Measurements from ENCODE around the gene DHFR.

DHFR gene

GRCh38 chr5:80591352-80591751 is 63.4 kb downstream of the DHFR start:
- H4K20me1 ChIP-seq (ENCODE audit: control insufficient read depth, insufficient read depth, low read depth, low read length): no peaks in the 10 kb centered on the region
- H3K4me1 ChIP-seq (ENCODE audit: control insufficient read depth, low read length): no peaks in the 10 kb centered on the region
- no peaks in the 10 kb centered on the region for H3K9me2 ChIP-seq (replicated peaks; ENCODE audit: control insufficient read depth, low read length)
- H3K9me3 ChIP-seq (ENCODE audit: control insufficient read depth, insufficient read depth, low read length): no peaks in the 10 kb centered on the region
- H3K79me2 ChIP-seq (ENCODE audit: control insufficient read depth, low read length): no peaks in the 10 kb centered on the region
- TF ChIP-seq CTCF (IDR thresholded peaks at IDR 0.05; ENCODE audit: low read depth, low read length, poor library complexity, severe bottlenecking) (no peak), EZH2phosphoT487 (IDR thresholded peaks at IDR 0.05; ENCODE audit: borderline replicate concordance, low read length) (no peak)
- H3K4me3 ChIP-seq (ENCODE audit: low read length): no peak overlapping the region
- no peaks in the 10 kb centered on the region for H3K27me3 ChIP-seq (ENCODE audit: control insufficient read depth, low read length)
- H3F3A ChIP-seq (ENCODE audit: control insufficient read depth, insufficient read depth): no peaks in the 10 kb centered on the region
- H3K36me3 ChIP-seq (ENCODE audit: control insufficient read depth, low read length): no peaks in the 10 kb centered on the region
- no peak overlapping the region for H3K27ac ChIP-seq (ENCODE audit: low read depth, low read length)
- no peak overlapping the region for H3K4me2 ChIP-seq (ENCODE audit: low read length)

GRCh38 chr5:80590766-80591165 is 64.0 kb downstream of the DHFR start:
- no peak for TF ChIP-seq EZH2phosphoT487 (IDR thresholded peaks at IDR 0.05; ENCODE audit: borderline replicate concordance, low read length)
- TF ChIP-seq CTCF (IDR thresholded peaks at IDR 0.05; ENCODE audit: low read depth, low read length, poor library complexity, severe bottlenecking): no peak
- Histone ChIP-seq H3K36me3 (ENCODE audit: control insufficient read depth, low read length) (no peaks in the 10 kb centered on the region), H3K27me3 (ENCODE audit: control insufficient read depth, low read length) (no peaks in the 10 kb centered on the region), H3K9me2 (replicated peaks; ENCODE audit: control insufficient read depth, low read length) (no peaks in the 10 kb centered on the region), H3K27ac (ENCODE audit: low read depth, low read length) (no peak overlapping the region), H3K79me2 (ENCODE audit: control insufficient read depth, low read length) (no peaks in the 10 kb centered on the region), H3K4me1 (ENCODE audit: control insufficient read depth, low read length) (no peaks in the 10 kb centered on the region), H3K4me3 (ENCODE audit: low read length) (no peak overlapping the region), H3K9me3 (ENCODE audit: control insufficient read depth, insufficient read depth, low read length) (no peaks in the 10 kb centered on the region), H3K4me2 (ENCODE audit: low read length) (no peak overlapping the region), H3F3A (ENCODE audit: control insufficient read depth, insufficient read depth) (no peaks in the 10 kb centered on the region), H4K20me1 (ENCODE audit: control insufficient read depth, insufficient read depth, low read depth, low read length) (no peaks in the 10 kb centered on the region)

GRCh38 chr5:80588858-80589540 is 65.8 kb downstream of the DHFR start:
- Histone ChIP-seq H3K4me1 (ENCODE audit: control insufficient read depth, low read length) (no peaks in the 10 kb centered on the region), H3K27ac (ENCODE audit: low read depth, low read length) (no peak overlapping the region), H3K4me2 (ENCODE audit: low read length) (no peak overlapping the region), H3K79me2 (ENCODE audit: control insufficient read depth, low read length) (no peaks in the 10 kb centered on the region), H3K9me3 (ENCODE audit: control insufficient read depth, insufficient read depth, low read length) (no peaks in the 10 kb centered on the region), H3K9me2 (replicated peaks; ENCODE audit: control insufficient read depth, low read length) (no peaks in the 10 kb centered on the region), H3F3A (ENCODE audit: control insufficient read depth, insufficient read depth) (no peaks in the 10 kb centered on the region), H4K20me1 (ENCODE audit: control insufficient read depth, insufficient read depth, low read depth, low read length) (no peaks in the 10 kb centered on the region), H3K36me3 (ENCODE audit: control insufficient read depth, low read length) (no peaks in the 10 kb centered on the region), H3K4me3 (ENCODE audit: low read length) (no peak overlapping the region), H3K27me3 (ENCODE audit: control insufficient read depth, low read length) (no peaks in the 10 kb centered on the region)
- TF ChIP-seq CTCF (IDR thresholded peaks at IDR 0.05; ENCODE audit: low read depth, low read length, poor library complexity, severe bottlenecking): no peak
- no peak for TF ChIP-seq EZH2phosphoT487 (IDR thresholded peaks at IDR 0.05; ENCODE audit: borderline replicate concordance, low read length)

All from DOHH2 (cell line).